Central memory CD8-positive, alpha-beta T cell (primary cell): ENCODE data around the gene LYPD6.
"Not testable (repeated sequence)": the region's sequence is repeated elsewhere in the genome, so short reads cannot be mapped to it uniquely, and the experiment has no call there.

Experiments
- ATAC-seq: fragments of 150-1000 bp; cut with Tn5 transposase; replicated peaks from 2 replicates; pipeline ENCODE4 v1.10.0; 2022; ENCODE audit warnings: mild to moderate bottlenecking, moderate FRiP score, moderate number of reproducible peaks; ENCODE audit not compliant: poor library complexity, severe bottlenecking; ENCODE audit errors: extremely low read depth
- DNase-seq, 2 donors: peaks; one replicate each; pipeline ENCODE4 v3.0.0; 2021; ENCODE audit warnings: low spot score in 2 of 2
- H3K27ac Mint-ChIP-seq: one replicate; pipeline ENCODE4 v1.8.0; 2022; ENCODE audit warnings: low read depth, mild to moderate bottlenecking, moderate library complexity, mixed read lengths
- H3K27me3 Mint-ChIP-seq: one replicate; pipeline ENCODE4 v1.8.0; 2022; ENCODE audit warnings: mixed read lengths
- H3K36me3 Mint-ChIP-seq: one replicate; pipeline ENCODE4 v1.8.0; 2022; ENCODE audit warnings: mild to moderate bottlenecking, moderate library complexity, mixed read lengths; ENCODE audit not compliant: insufficient read depth
- H3K4me1 Mint-ChIP-seq: one replicate; pipeline ENCODE4 v1.8.0; 2022; ENCODE audit warnings: mixed read lengths
- H3K4me3 Mint-ChIP-seq: one replicate; pipeline ENCODE4 v1.8.0; 2022; ENCODE audit warnings: mild to moderate bottlenecking, moderate library complexity, mixed read lengths
- H3K9me3 Mint-ChIP-seq: one replicate; pipeline ENCODE4 v1.8.0; 2022; ENCODE audit warnings: mixed read lengths

LYPD6 gene, protein sequence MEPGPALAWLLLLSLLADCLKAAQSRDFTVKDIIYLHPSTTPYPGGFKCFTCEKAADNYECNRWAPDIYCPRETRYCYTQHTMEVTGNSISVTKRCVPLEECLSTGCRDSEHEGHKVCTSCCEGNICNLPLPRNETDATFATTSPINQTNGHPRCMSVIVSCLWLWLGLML

DNA sequence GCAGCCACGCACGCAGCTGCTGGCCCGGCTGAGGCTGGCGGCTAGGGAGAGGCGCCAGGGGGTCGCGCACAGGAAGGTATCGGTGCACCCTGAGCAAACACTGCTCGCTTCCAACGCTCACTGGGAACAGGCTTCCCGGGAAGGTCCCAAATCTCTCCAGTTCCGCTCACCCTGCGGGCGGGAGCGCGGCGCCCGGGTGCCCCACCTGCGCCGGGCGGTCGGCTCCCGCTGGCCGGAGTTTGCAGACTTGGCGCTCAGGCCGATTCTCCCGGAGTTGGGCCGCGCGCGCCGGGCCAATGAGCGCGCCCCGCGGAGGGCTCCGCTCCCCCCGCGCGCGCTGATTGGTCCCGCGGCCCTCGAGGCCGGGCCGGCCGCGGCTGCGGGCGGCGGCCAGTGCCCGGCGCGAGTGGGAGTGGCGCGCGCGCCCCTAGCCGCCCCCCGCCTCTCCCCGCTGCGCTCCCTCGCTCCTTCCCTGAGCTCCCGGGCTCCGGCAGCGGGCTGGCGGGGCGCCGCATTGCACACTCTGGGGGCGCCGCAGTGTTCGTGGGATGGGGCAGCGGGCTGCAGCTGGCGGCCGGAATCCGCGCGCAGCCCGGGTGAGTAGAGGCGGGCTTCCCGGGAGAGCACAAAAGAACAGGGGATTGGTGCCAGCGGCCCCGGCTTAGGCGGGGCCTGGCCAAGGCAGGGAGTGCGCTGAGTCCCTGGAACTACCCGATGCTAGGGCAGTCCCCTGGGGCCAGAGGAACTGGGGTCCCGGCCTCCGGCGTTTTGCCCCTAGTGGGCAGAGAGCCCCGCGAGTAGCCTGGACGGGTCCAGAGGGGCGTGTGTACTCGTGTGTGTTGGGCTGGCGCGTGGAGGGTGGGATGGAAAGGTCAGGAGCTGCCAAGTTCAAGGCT is at the start of gene LYPD6:
TSS of gene LYPD6 (plus strand) at position 461 of the 896 bp plus-strand sequence. CDS start 107,122 bp downstream, outside the sequence.
- no peak for DNase-seq
- Mint-ChIP-seq H3K9me3 (no peaks in the 10 kb centered on the region), H3K27me3 (peaks cover 61% of the 10 kb centered on the region), H3K4me3 (no peak within 1 kb of the TSS), H3K27ac (no peak within 1 kb of the TSS), H3K4me1 (no peaks in the 10 kb centered on the region), H3K36me3 (no peaks in the 10 kb centered on the region)
- ATAC-seq, result no peak

DNA sequence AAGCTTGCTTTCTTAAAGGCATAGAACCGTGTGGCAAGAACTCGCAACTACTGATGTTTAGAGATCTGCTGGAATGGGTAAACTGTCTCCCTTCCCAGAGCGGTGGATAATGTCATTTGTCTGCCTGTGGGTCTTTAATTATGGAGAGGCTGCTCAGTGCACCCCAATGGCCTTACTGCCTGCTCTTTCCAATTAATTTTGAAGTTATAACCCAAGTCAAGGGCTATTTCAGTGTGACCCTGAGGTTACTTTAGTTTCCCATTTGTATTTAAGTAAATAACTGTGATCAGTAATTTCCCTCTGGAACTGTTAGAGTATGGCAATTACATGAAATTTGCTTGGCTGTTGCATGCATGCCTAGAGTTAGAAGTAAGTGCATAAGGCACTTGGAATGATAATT is 48.9 kb upstream of the LYPD6 start:
- Mint-ChIP-seq H3K36me3 (no peaks in the 10 kb centered on the region), H3K27me3 (no peaks in the 10 kb centered on the region), H3K4me1 (no peaks in the 10 kb centered on the region), H3K9me3 (peaks cover 5% of the 10 kb centered on the region), H3K4me3 (no peak overlapping the region), H3K27ac (no peak overlapping the region)
- DNase-seq (no peak), ATAC-seq (no peak)

DNA sequence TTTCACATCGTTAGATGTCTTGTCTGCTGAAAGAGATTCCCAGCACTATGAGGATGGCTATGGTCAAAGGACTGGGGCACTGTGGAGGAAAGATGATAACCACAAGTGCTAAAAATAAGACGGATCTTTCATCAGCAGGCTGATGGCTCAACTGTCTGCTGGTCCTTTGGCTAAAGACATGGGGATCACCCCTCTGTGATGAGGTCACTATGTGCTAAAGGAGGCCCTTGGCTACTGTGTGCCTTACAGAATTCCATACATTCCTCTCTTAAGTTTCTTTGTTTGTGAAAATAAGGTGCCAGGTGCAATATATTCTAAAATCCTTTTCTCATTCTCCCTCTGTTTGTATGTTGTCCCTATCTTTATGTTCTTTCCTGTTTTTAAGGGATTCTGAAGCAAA is 39.7 kb upstream of the LYPD6 start:
- Mint-ChIP-seq H3K36me3 (peaks cover 1% of the 10 kb centered on the region), H3K4me1 (no peaks in the 10 kb centered on the region), H3K27me3 (no peaks in the 10 kb centered on the region), H3K9me3 (peaks cover 3% of the 10 kb centered on the region), H3K4me3 (no peak overlapping the region), H3K27ac (no peak overlapping the region)
- ATAC-seq, result no peak
- no peak for DNase-seq

DNA sequence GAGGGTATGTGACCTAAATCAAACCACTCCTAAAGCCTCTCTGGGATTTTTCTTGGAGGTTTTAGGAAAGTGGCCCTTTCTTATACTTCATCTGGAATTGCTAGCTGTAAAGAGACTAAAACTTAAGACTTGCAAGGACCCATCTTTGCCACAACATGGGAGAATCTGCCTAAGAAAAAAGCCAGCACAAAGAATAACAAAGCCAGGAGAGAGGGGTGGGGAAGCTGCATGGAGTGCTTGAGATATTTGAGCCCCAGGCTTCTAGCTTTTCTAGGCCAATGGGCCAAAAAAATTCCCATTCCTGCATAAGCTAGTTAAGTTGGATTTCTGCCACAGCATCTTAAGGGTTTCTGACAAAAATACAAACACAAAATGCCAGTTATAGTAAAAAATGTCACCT is 38.5 kb upstream of the LYPD6 start:
- Mint-ChIP-seq H3K36me3 (peaks cover 1% of the 10 kb centered on the region), H3K27ac (no peak overlapping the region), H3K4me3 (no peak overlapping the region), H3K4me1 (no peaks in the 10 kb centered on the region), H3K27me3 (no peaks in the 10 kb centered on the region), H3K9me3 (no peaks in the 10 kb centered on the region)
- ATAC-seq, result no peak
- DNase-seq, result no peak

DNA sequence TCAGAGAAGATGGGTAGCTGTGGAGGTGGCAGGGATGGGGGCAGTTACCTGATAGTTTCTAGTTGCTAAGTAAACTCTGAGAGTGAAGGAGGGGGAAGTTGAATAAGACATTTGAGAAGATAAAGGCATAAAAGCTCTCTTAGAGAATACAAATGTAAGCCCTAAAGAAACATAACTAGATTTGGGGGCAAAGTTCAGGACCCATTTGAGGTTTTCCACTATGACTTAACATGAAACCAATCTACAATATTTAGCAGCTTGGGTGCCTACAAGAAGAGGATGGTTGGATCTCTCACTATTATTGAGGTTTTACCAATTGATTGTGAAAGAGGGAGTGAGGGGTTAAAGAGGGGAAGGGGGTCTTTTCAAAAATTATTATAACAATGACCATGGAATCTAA is 34.4 kb upstream of the LYPD6 start:
- H3K36me3 Mint-ChIP-seq, result no peaks in the 10 kb centered on the region

DNA sequence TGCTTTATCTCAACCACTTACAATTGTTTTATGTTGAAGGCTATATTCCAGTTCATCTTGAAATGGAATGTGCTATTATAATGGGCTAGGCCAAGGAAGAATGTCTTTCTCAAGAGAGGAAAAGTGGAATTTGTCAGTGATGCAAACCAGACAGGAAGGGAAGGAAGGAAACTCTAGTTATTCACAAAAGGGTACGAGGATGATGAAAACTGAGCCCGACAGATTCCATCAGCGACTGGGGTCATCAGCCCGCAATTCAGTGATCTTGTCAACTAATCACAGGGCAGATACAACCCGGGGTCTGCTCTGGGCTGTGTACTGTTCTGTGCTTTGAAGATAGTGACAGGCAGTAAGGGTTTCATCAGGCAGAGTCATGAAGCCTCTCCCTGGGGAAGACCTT is 23.4 kb upstream of the LYPD6 start:
- Mint-ChIP-seq H3K4me3 (no peak overlapping the region), H3K9me3 (no peaks in the 10 kb centered on the region), H3K27ac (no peak overlapping the region), H3K36me3 (no peaks in the 10 kb centered on the region), H3K4me1 (no peaks in the 10 kb centered on the region), H3K27me3 (peaks cover 21% of the 10 kb centered on the region)
- no peak for DNase-seq
- ATAC-seq, result no peak

More for the DNA sequence above, 34.4 kb upstream of the LYPD6 start:
- Mint-ChIP-seq H3K9me3 (no peaks in the 10 kb centered on the region), H3K27me3 (peaks cover 7% of the 10 kb centered on the region), H3K4me3 (no peak overlapping the region), H3K27ac (no peak overlapping the region), H3K4me1 (no peaks in the 10 kb centered on the region)
- ATAC-seq (no peak), DNase-seq (no peak)

DNA sequence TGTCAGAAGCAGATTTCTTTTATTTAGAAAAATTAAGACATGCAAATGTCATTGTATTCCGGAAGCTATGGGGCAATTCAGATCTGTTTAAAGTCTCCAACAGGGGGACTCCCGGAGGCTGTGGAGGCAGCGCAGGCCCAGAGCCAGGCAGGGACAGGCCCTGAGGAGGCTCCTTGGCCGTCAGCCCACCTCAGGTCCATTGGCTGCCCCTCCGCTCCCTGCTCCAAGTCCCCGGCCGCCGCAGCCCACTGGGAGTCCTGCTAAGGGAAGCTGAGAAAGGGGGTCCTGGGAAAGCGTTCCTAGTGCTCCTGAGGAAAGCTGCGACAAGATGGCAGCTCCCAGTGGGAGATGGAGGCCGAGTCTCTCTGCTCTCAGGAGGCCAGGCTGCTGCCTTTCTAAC is 20.0 kb upstream of the LYPD6 start:
- Mint-ChIP-seq H3K9me3 (no peaks in the 10 kb centered on the region), H3K36me3 (no peaks in the 10 kb centered on the region), H3K4me1 (no peaks in the 10 kb centered on the region), H3K27ac (no peak overlapping the region), H3K4me3 (no peak overlapping the region), H3K27me3 (peaks cover 10% of the 10 kb centered on the region)
- DNase-seq (no peak), ATAC-seq (no peak)

DNA sequence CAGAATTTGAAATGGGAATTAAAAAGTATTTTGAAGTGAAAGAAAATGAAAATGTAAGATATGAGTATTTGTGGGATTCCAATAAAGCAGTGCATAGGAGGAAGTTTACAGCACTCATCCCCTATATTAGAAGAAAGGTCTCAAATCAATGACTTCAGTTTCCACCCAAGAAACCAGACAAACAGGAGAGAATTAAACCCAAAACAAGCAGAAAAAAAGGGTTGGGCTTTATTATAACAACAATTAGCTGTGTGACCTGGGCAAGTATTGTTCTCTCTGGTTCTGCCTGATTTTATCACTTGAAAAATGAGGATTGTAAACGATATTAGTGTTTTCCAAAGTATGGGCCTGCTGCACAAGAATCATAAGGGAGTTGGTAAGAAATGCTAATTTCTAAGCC is 18.3 kb upstream of the LYPD6 start:
- Mint-ChIP-seq H3K4me3 (no peak overlapping the region), H3K9me3 (no peaks in the 10 kb centered on the region), H3K27me3 (peaks cover 10% of the 10 kb centered on the region), H3K4me1 (no peaks in the 10 kb centered on the region), H3K36me3 (no peaks in the 10 kb centered on the region), H3K27ac (no peak overlapping the region)
- DNase-seq (no peak), ATAC-seq (no peak)

DNA sequence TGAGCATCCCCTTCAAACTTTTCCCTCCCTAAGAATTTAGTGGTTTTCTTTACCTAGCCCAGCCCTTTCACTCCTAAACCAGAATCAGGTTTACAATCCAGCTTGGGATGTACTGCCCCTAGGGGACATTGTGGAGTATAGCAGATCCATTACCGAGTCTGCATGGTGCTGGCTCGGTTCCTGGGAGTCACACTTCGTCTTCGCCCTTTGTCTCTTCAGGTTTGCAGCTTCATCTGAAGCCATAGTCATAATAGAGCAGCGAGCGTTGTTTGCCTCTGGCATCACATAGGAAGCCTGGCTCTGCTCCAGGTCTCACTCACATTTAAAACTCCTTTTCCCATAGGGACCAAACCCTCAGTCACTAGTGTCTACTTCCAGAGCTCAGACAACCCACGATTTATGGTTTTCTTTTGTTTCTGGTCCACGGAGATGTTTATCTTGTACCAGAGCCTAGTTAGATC is 16.8 kb upstream of the LYPD6 start:
- no peak for ATAC-seq
- no peak for DNase-seq
- no peak overlapping the region for H3K4me3 Mint-ChIP-seq
- H3K4me1 Mint-ChIP-seq, result no peaks in the 10 kb centered on the region
- no peak overlapping the region for H3K27ac Mint-ChIP-seq
- peaks cover 5% of the 10 kb centered on the region for H3K9me3 Mint-ChIP-seq
- H3K36me3 Mint-ChIP-seq, result no peaks in the 10 kb centered on the region
- H3K27me3 Mint-ChIP-seq, result peaks cover 10% of the 10 kb centered on the region

DNA sequence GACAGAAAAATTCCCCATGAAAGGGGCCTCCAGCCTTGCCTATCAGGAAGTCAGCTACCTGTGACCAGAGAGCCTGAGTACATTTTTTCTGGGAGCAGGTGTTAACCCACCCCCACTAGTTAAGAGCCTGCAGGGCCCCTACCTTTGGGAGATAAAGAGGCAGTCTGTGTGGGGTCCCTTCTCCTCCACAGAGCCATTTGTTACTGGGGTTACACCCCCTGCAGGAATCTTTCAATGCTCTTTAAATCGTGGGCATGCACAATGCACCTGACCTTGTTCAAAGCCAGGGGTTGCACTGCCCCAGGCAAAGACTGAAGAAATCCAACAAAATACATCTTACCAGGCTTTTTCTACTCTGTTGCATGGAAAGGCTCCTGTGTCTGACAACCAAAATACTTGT is 15.7 kb upstream of the LYPD6 start:
- H3K27ac Mint-ChIP-seq, result no peak overlapping the region
- H3K4me1 Mint-ChIP-seq, result no peaks in the 10 kb centered on the region
- no peak for ATAC-seq
- DNase-seq, result no peak
- H3K27me3 Mint-ChIP-seq, result peaks cover 10% of the 10 kb centered on the region
- no peaks in the 10 kb centered on the region for H3K36me3 Mint-ChIP-seq
- H3K9me3 Mint-ChIP-seq, result peaks cover 5% of the 10 kb centered on the region
- H3K4me3 Mint-ChIP-seq, result no peak overlapping the region

DNA sequence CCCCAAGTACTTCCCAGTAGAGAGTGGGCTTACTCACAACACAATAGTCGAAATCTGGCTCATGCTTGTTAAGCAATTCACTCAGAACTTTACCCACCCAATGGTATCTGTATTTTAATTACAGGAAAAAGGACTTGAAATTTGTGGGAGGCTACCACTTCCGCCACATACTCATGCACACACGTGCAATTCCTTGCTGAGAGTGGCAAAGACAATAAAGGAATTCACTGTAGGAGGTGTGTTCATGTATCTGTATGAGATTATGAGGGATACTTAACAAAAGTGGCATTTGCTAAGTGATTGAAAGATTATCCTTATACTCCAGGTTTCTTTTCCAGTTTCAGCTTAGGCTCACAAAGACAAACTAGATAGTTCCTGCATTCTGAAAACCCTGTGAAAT is 14.9 kb upstream of the LYPD6 start:
- Mint-ChIP-seq H3K27ac (no peak overlapping the region), H3K27me3 (peaks cover 10% of the 10 kb centered on the region), H3K4me3 (no peak overlapping the region), H3K4me1 (no peaks in the 10 kb centered on the region), H3K36me3 (no peaks in the 10 kb centered on the region), H3K9me3 (peaks cover 5% of the 10 kb centered on the region)
- ATAC-seq, result no peak
- no peak for DNase-seq

DNA sequence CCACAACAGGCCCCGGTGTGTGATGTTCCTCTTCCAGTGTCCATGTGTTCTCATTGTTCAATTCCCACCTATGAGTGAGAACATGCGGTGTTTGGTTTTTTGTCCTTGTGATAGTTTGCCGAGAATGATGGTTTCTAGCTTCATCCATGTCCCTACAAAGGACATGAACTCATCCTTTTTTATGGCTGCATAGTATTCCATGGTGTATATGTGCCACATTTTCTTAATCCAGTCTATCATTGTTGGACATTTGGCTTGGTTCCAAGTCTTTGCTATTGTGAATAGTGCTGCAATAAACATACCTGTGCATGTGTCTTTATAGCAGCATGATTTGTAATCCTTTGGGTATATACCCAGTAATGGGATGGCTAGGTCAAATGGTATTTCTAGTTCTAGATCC is 11.8 kb upstream of the LYPD6 start:
- H3K9me3 Mint-ChIP-seq, H3K27ac Mint-ChIP-seq, DNase-seq, H3K4me3 Mint-ChIP-seq, ATAC-seq, H3K4me1 Mint-ChIP-seq, H3K36me3 Mint-ChIP-seq: not testable (repeated sequence)
- H3K27me3 Mint-ChIP-seq, result peaks cover 20% of the 10 kb centered on the region

DNA sequence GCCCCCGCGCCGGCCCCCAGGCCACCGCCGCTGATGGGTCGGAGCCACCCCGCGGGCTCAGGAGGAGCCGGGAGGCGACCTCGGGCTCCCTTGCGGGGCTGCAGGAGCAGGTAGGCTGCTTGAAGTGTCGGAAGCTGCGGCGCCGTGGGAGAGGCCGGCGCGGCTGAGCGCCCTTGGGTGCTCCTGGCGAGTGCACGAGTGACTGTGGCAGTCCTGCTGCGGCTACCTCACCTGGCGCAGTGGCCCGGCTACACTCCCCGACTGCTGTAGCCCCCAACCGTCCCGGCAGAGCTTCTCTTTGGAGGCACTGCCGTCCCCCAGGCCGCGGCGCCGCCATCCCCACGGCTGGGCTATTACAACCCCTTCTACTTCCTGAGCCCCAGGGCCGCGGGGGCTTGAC is 10.0 kb upstream of the LYPD6 start:
- Mint-ChIP-seq H3K4me3 (no peak overlapping the region), H3K4me1 (no peaks in the 10 kb centered on the region), H3K27ac (no peak overlapping the region), H3K36me3 (peaks cover 2% of the 10 kb centered on the region), H3K27me3 (peaks cover 11% of the 10 kb centered on the region), H3K9me3 (peaks cover 5% of the 10 kb centered on the region)
- no peak for ATAC-seq
- DNase-seq, result no peak
